Epidermal melanocyte (primary cell): Measurements from ENCODE around the gene NRCAM.
"Not testable (repeated sequence)": the region's sequence is repeated elsewhere in the genome, so short reads cannot be mapped to it uniquely, and the experiment has no call there.

Experiments
- DNase-seq: peaks from one replicate; pipeline ENCODE4 v3.0.0; 2011; ENCODE audit warnings: low spot score; ENCODE audit not compliant: insufficient read length

NRCAM gene

GRCh38 chr7:108345710-108346336 is 110.4 kb downstream of the NRCAM start:
- DNase-seq: no peak

- DNase-seq: no peak
These were observed 115.3 kb downstream of the NRCAM start for GRCh38 chr7:108340856-108341411.

GRCh38 chr7:108340406-108340805 is 115.8 kb downstream of the NRCAM start:
- not testable (repeated sequence) for DNase-seq

DNA sequence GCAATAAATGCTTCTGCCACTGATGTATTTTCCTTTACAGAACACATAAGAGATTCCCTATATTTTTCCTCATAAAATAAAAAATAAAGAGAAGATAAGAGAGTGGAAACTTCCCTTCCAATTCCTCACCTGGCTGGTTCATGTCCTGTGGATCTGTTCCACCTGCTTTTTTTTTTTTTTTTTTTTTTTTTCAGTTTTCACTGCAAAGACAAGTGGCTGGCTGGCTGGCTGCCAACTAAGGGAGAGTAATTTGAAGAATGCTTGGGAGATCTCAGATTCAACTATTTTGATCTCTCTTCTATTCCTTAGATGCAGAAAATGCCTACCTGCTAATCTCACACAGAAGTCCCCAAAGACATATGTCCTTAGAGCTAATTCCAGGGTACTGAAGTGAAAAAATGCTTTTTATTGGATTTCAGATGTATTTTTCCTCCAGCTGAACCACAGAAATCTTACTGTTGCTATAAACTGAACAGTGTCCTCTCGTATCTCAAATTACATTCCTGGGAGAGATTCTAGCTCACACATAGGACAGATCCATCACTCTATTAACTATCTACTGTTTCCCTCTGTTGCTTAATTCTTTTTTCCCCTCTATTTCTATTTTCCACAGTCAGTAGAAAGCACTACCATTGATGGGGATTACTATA is 120.8 kb downstream of the NRCAM start:
- DNase-seq: no peak

DNA sequence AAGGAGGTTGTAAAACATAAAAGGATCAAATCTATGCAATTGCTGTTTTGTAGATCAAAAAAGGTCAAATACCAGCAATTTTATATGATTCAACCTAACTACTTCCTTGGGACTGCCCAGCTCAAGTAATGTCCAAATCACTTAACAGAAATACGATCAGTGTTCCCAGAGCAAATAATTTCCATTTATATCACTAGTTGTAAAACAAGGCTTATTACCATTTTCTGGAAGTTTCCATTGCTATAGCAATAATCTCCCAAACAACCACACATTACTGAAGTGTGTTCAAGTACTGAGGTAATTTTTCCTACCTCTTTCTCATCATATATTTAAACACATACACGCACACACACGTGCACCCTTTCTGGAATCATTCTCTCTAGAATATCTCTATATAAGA is 123.3 kb downstream of the NRCAM start:
- DNase-seq: no peak

GRCh38 chr7:108331971-108332370 is 124.3 kb downstream of the NRCAM start:
- DNase-seq: no peak

- no peak for DNase-seq
These were observed 126.0 kb downstream of the NRCAM start for GRCh38 chr7:108330227-108330626.

GRCh38 chr7:108329514-108329913 is 126.7 kb downstream of the NRCAM start:
- no peak for DNase-seq

GRCh38 chr7:108328174-108328651 is 128.0 kb downstream of the NRCAM start:
- no peak for DNase-seq

DNA sequence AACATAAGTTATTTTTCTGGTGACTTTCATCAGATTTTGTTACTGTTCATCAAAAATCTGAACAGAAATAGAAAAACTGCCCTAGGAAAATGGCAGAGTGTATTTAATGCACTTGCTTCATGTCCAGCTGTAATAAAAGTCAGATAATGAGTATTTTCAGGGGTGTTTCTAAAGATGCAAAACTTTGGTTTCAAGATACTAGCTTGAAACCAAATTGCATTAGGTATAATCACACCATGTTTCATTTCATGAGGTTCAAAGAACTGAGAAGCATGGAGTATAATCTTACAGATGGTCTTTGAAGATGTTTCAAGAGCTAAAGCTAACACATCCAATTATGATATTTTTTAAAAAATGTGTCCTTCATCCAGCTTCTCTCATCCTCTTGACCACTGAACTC is 128.9 kb downstream of the NRCAM start:
- no peak for DNase-seq

- no peak for DNase-seq
These were observed 129.3 kb downstream of the NRCAM start for GRCh38 chr7:108326938-108327337.

- DNase-seq: no peak
These were observed 131.9 kb downstream of the NRCAM start for GRCh38 chr7:108324053-108325038.

GRCh38 chr7:108322925-108323832 is 133.1 kb downstream of the NRCAM start:
- DNase-seq: no peak

GRCh38 chr7:108322046-108322445 is 134.2 kb downstream of the NRCAM start:
- no peak for DNase-seq

DNA sequence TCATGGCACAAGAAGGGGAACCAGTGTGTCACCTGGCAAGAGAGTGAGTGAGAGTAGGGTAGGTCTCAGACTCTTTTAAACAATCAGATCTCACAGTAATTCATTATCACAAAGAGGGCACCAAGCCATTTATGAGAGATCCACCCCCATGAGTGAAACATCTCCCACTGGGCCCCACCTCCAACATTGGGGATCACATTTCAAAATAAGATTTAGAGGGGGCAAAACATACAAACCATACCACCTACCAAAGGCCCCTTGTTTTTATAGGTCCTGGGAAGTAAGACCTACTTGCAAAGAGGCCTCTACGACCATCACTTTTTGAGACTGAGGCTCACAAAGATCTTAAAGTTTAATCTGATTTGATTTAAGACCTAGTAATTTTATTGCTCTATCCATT is 134.9 kb downstream of the NRCAM start:
- DNase-seq: no peak

GRCh38 chr7:108316708-108317107 is 139.5 kb downstream of the NRCAM start:
- no peak for DNase-seq

GRCh38 chr7:108314551-108314950 is 141.7 kb downstream of the NRCAM start:
- DNase-seq: no peak

GRCh38 chr7:108314049-108314448 is 142.2 kb downstream of the NRCAM start:
- DNase-seq: no peak

DNA sequence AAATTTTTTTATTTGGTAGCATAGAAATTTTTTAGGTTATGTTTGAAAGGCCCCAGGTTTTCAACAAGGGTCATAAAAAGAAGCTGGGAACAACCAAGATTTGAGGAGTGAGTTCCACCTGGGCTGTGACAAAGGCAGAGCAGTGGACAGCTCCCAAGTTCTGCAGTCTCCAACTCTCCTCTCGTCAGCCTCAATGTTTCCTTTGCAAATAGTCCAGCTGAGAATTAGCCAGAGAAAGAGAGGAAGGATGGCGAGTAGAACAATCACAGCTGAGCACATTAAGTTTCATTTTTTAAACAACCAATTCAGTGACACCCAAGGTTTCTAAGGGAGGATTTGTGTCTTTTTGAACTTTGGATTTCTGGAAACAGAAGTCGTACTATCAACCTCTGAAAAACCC is 143.2 kb downstream of the NRCAM start:
- no peak for DNase-seq

GRCh38 chr7:108311446-108312168 is 144.6 kb downstream of the NRCAM start:
- DNase-seq: no peak
